ENCODE data around the gene UST. TPM values are rescaled to one million over a fixed set of nuclear protein-coding genes. Genes with fewer than 3 reads are reported as not detected.

The UST gene
- total RNA-seq, 2 donors from 2014 or later: 1.6 to 7.5 TPM

DNA sequence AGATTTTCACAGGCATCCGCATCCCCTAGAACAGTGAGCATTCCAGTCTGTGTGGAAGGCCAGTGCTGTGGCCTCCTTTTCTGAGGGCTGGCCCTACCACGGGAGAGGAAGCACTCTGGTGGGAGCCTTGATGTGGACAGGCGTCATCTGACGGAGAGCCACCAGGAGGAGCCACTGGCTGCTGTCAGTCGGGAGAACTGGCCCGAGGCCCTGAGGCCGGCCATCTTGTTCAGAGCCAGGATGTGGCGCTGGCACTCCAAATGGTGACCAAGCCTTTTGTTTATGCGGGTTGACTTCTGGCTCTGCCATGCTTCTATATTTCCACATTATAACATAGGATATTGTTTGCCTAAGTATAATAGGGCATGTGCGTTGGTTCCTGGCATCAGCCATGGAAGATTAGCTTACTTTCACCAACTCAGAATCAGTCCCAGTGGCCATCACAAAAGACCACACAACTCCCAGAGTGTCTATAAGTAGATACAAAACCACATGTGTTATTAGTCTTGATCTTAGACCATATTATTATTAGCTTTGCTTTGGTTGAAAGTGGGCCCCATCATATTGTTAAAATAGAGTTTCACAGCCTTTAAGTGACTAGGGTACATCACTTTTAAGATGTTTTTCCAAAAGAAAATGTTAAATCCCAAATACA is 296.8 kb downstream of the UST start:
- H3K4me3 Mint-ChIP-seq: no peak overlapping the region
- H3K9me3 Mint-ChIP-seq: peaks cover 3% of the 10 kb centered on the region
- H3K27me3 Mint-ChIP-seq: no peaks in the 10 kb centered on the region
- ATAC-seq (replicated peaks): no peak
- peaks cover 54% of the 10 kb centered on the region for H3K4me1 Mint-ChIP-seq
- peak overlapping the region; percentile 58 for H3K27ac Mint-ChIP-seq
- no peaks in the 10 kb centered on the region for H3K36me3 Mint-ChIP-seq (ENCODE audit: low read depth)

DNA sequence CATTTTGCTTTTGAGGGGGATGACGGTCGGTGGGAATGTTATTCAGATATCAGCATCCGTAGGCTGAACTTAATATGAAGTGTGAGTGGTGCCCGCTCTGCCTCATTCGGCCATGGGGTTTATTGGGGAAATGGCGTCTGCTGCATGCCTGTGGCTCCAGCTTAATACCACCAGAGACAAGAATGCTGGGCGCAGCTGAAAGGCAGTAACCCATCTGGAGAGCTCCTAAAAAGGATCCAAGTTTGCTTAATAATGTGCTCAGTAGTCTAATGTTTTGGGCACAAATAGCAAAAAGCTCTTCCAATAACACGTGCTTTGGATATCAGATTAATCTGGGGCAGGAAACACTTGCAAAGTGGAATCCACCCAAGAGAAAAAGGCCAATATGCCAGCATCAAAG is 297.7 kb downstream of the UST start:
- Mint-ChIP-seq H3K36me3 (ENCODE audit: low read depth) (no peaks in the 10 kb centered on the region), H3K9me3 (peaks cover 3% of the 10 kb centered on the region), H3K4me1 (peaks cover 63% of the 10 kb centered on the region), H3K27ac (peak overlapping the region; percentile 65), H3K27me3 (no peaks in the 10 kb centered on the region), H3K4me3 (peak overlapping the region; percentile 84)
- no peak for ATAC-seq (replicated peaks)

- Mint-ChIP-seq H3K9me3 (peaks cover 3% of the 10 kb centered on the region), H3K4me3 (peak overlapping the region; percentile 84), H3K27me3 (no peaks in the 10 kb centered on the region), H3K4me1 (peaks cover 63% of the 10 kb centered on the region), H3K36me3 (ENCODE audit: low read depth) (no peaks in the 10 kb centered on the region), H3K27ac (peak overlapping the region; percentile 65)
- peak; percentile 98 for ATAC-seq (replicated peaks)
Observed at GRCh38 chr6:149045404-149045803, 298.6 kb downstream of the UST start.

GRCh38 chr6:149046164-149046821 is 299.5 kb downstream of the UST start:
- peaks cover 3% of the 10 kb centered on the region for H3K9me3 Mint-ChIP-seq
- no peak for ATAC-seq (replicated peaks)
- peak overlapping the region; percentile 84 for H3K4me3 Mint-ChIP-seq
- no peaks in the 10 kb centered on the region for H3K27me3 Mint-ChIP-seq
- peak overlapping the region; percentile 65 for H3K27ac Mint-ChIP-seq
- H3K4me1 Mint-ChIP-seq: peaks cover 67% of the 10 kb centered on the region
- H3K36me3 Mint-ChIP-seq (ENCODE audit: low read depth): no peaks in the 10 kb centered on the region

GRCh38 chr6:149046822-149047246 is 300.0 kb downstream of the UST start:
- H3K9me3 Mint-ChIP-seq: peaks cover 3% of the 10 kb centered on the region
- peaks cover 62% of the 10 kb centered on the region for H3K4me1 Mint-ChIP-seq
- peak; percentile 20 for ATAC-seq (replicated peaks)
- no peaks in the 10 kb centered on the region for H3K27me3 Mint-ChIP-seq
- H3K4me3 Mint-ChIP-seq: peak overlapping the region; percentile 84
- H3K27ac Mint-ChIP-seq: peak overlapping the region; percentile 65
- H3K36me3 Mint-ChIP-seq (ENCODE audit: low read depth): no peaks in the 10 kb centered on the region

- peak overlapping the region; percentile 84 for H3K4me3 Mint-ChIP-seq
- peak overlapping the region; percentile 21 for H3K27ac Mint-ChIP-seq
- no peaks in the 10 kb centered on the region for H3K27me3 Mint-ChIP-seq
- H3K9me3 Mint-ChIP-seq: peaks cover 3% of the 10 kb centered on the region
- H3K36me3 Mint-ChIP-seq (ENCODE audit: low read depth): peaks cover 5% of the 10 kb centered on the region
- no peak for ATAC-seq (replicated peaks)
- peaks cover 68% of the 10 kb centered on the region for H3K4me1 Mint-ChIP-seq
Observed at GRCh38 chr6:149049230-149049629, 302.4 kb downstream of the UST start.

DNA sequence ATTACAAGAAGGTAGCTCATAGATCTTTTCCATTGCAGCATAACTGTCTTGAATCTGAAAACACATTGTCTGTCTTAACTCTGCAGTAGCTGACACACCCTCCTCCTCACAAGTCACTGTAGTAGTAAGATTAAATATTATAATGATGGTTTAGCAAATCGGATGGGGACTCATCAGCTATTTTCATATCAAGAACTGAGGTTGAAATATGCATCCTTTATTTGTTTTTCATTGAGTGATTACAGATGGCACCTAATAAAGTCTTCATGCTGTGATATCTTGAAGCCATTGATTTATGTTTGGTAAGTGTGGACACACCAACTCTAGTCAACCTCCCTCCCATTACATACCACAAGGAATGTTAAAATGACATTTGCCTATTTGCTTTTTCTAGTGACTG is 303.3 kb downstream of the UST start:
- Mint-ChIP-seq H3K27ac (peak overlapping the region; percentile 31), H3K9me3 (peaks cover 3% of the 10 kb centered on the region), H3K4me1 (peaks cover 64% of the 10 kb centered on the region), H3K36me3 (ENCODE audit: low read depth) (peaks cover 5% of the 10 kb centered on the region), H3K27me3 (no peaks in the 10 kb centered on the region), H3K4me3 (peak overlapping the region; percentile 84)
- ATAC-seq (replicated peaks): no peak

- Mint-ChIP-seq H3K36me3 (ENCODE audit: low read depth) (peaks cover 5% of the 10 kb centered on the region), H3K9me3 (no peaks in the 10 kb centered on the region), H3K4me1 (peaks cover 52% of the 10 kb centered on the region), H3K27me3 (no peaks in the 10 kb centered on the region), H3K4me3 (peak overlapping the region; percentile 83), H3K27ac (peak overlapping the region; percentile 85)
- peak; percentile 99 for ATAC-seq (replicated peaks)
Observed at GRCh38 chr6:149052350-149053106, 305.7 kb downstream of the UST start.

- H3K27me3 Mint-ChIP-seq: no peaks in the 10 kb centered on the region
- no peak overlapping the region for H3K27ac Mint-ChIP-seq
- peaks cover 5% of the 10 kb centered on the region for H3K36me3 Mint-ChIP-seq (ENCODE audit: low read depth)
- ATAC-seq (replicated peaks): no peak
- H3K9me3 Mint-ChIP-seq: no peaks in the 10 kb centered on the region
- peak overlapping the region; percentile 83 for H3K4me3 Mint-ChIP-seq
- H3K4me1 Mint-ChIP-seq: peaks cover 43% of the 10 kb centered on the region
Observed at GRCh38 chr6:149053848-149054558, 307.2 kb downstream of the UST start.

DNA sequence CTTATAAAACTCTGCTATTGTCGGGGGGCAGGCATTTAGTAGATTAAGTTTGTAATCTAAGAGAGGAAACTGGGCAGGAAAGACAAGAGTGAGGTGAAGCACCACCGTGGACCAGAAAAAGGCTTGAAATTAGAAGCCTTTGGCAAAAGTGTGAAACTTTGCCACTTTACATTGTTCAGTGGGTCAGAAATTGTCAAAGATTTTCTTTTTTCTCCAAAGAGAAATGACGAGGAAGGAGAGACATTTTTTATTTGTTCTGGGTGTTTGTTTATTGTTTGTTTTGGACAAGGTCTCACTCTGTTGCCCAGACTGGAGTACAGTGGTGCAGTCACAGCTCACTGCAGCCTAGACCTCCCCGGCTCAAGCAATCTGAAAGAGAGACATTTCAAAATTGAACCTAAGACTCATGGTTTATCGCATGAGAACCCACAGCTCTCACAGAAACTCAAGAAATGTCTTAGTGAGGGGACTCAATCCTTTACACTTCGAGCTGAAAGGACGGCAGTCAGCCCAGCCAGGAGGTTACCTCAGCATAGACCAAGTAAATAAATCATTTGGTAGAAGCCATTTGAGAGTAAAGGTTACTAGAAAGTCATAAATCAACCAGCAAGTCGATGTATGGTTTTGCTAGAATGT is 307.8 kb downstream of the UST start:
- peaks cover 5% of the 10 kb centered on the region for H3K36me3 Mint-ChIP-seq (ENCODE audit: low read depth)
- H3K4me1 Mint-ChIP-seq: peaks cover 40% of the 10 kb centered on the region
- H3K27me3 Mint-ChIP-seq: no peaks in the 10 kb centered on the region
- H3K4me3 Mint-ChIP-seq: peak overlapping the region; percentile 83
- ATAC-seq (replicated peaks): no peak
- no peak overlapping the region for H3K27ac Mint-ChIP-seq
- no peaks in the 10 kb centered on the region for H3K9me3 Mint-ChIP-seq

DNA sequence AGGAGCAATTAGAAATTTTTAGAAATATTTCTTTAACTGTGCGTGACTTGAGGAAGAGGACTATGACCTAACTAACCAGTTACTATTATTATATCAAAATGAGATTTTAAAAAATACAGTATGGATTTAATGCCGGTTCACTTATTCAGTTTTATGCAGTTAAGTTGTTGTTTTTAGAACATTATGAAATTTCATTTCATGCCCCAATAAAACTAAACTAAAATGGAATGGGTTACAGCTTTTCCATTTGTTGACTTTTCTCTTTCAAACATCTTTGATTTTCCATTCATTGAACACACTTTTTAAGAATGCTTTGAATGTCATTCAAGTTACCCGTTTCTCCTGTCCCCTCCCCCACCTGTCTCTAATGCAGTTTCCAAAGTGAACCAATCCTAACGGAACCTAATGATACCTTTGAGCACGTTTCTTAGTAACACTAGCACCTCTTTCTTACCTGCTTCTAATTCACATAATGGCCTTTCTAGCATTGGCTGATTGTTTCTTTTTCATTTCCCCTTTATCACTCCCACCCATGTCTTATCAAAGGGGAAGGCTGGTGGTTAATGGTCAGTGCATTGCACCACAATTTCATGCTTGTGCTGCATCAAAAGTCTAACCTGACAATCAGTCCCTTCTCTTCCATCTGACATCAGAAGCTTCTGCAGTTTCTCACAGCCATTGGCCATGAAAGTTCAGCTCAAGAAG is 308.5 kb downstream of the UST start:
- peak overlapping the region; percentile 18 for H3K4me3 Mint-ChIP-seq
- H3K27me3 Mint-ChIP-seq: no peaks in the 10 kb centered on the region
- peaks cover 42% of the 10 kb centered on the region for H3K4me1 Mint-ChIP-seq
- peaks cover 5% of the 10 kb centered on the region for H3K36me3 Mint-ChIP-seq (ENCODE audit: low read depth)
- no peaks in the 10 kb centered on the region for H3K9me3 Mint-ChIP-seq
- no peak for ATAC-seq (replicated peaks)
- no peak overlapping the region for H3K27ac Mint-ChIP-seq

DNA sequence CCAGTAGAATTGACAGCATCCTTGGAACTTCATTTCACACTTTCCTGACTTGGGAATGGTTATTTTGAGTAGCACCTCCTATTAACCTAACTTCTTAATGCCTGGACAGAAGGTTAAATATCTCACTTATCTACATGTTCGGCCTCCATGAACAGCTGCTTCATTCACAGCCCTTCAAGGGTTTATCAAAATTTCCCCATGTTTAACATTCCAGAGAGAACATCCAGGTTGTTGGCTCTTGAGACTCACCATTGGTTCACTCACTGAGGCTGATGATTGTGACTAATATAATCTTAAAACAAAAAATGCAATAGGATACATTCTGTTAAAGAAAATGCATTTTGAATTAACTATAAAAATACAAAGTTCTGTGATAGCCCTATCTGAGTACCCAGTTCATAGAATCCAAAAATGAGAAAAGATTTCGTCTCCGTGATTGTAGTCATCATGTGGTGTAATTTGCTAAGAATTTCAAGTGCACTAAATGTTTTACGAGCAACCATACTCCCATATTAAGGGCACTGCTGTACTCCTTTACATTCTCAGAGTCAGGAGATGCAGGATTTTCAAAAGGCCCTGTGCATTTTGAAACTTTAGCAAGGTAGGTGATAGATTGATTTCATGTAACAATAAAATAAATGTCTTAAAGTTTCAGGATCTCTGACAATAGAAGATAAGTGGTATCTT is 310.1 kb downstream of the UST start:
- ATAC-seq (replicated peaks): no peak
- Mint-ChIP-seq H3K9me3 (no peaks in the 10 kb centered on the region), H3K4me3 (peak overlapping the region; percentile 32), H3K27ac (no peak overlapping the region), H3K36me3 (ENCODE audit: low read depth) (peaks cover 17% of the 10 kb centered on the region), H3K27me3 (no peaks in the 10 kb centered on the region), H3K4me1 (peaks cover 48% of the 10 kb centered on the region)

DNA sequence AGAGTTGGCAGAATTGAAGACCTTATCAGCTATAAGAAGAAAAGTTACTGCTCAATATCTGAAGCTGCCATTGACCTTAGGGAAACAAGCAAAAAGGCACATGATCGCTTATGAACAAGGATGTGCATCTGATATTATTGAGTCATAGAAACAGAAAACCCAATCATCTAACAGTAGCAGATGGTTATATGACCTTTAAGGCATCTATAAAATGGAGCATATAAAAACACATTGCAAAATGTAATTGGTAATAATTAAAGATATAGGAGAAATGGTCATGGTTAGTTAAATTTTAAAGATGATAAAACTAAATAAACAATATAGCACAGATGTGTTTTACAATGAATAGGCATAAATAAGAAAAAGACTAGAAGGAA is 310.6 kb downstream of the UST start:
- H3K27ac Mint-ChIP-seq: no peak overlapping the region
- H3K4me3 Mint-ChIP-seq: peak overlapping the region; percentile 32
- no peak for ATAC-seq (replicated peaks)
- peaks cover 46% of the 10 kb centered on the region for H3K4me1 Mint-ChIP-seq
- H3K9me3 Mint-ChIP-seq: no peaks in the 10 kb centered on the region
- H3K36me3 Mint-ChIP-seq (ENCODE audit: low read depth): peaks cover 15% of the 10 kb centered on the region
- H3K27me3 Mint-ChIP-seq: no peaks in the 10 kb centered on the region
